SW 1271 (cell line): ENCODE data around the gene GTF2A1.
"Not testable (repeated sequence)": the region's sequence is repeated elsewhere in the genome, so short reads cannot be mapped to it uniquely, and the experiment has no call there.

ENCODE experiments used
- DNase-seq, 2 experiments: peaks; one replicate each; lab custom pipeline; 2025; lab: John Stamatoyannopoulos, UW

Gene GTF2A1

DNA sequence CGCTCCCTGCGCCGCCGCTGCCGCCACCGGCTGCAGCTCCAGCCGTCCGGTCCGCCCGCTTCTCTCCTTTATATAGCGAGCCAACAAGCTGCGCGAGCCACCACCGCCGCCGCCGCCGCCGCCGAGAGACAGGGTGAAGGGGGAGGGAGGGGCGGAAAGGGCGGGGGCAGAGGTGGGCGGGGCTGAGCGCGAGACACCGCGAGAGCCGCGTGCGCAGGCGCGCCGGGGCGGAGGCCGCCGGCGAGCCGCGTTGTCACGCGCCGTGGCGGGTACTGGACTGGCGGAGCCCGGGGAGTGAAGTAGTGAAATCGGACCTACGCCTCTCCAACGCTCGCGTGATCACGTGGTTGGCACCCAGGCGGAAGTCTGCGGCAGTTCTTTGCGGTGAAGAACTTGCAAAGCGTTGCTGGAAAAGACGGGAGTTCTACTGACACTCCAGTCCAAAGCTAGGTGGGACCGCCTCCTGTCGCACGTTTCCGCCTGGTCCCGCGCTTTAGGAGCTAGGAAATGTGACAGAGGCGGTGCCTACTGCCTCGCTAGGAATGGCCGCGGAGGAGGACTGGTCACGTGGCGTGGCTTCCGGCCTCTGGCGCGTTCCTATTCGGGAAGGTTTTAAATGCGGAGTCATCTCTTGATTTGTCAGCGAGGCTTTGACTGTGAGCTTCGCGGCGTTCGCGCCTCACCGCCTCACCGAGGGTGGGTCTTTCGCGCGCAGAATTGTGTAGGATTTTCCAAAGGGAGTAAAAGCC lies at the start of gene GTF2A1:
GTF2A1 (minus strand) TSS at position 130 of the 749 bp plus-strand sequence. CDS start 441 bp downstream, outside the sequence.
- peak; percentile 95 to 98 for DNase-seq

DNA sequence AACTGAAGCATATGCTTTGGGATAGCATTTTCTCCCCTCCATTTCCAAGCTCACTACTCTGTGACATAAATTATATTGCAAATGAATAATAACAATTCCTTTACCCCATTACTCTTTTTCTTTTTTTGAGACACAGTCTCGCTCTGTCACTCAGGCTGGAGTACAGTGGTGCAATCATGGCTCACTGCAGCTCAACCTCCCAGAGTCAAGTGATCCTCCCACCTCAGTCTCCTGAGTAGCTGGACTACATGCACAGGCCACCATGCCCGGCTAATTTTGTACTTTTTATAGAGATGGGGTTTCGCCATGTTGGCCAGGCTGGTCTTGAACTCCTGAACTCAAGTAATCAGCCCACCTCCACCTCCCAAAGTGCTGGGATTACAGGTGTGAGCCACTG lies 49.2 kb upstream of the GTF2A1 start:
- DNase-seq, result no peak

DNA sequence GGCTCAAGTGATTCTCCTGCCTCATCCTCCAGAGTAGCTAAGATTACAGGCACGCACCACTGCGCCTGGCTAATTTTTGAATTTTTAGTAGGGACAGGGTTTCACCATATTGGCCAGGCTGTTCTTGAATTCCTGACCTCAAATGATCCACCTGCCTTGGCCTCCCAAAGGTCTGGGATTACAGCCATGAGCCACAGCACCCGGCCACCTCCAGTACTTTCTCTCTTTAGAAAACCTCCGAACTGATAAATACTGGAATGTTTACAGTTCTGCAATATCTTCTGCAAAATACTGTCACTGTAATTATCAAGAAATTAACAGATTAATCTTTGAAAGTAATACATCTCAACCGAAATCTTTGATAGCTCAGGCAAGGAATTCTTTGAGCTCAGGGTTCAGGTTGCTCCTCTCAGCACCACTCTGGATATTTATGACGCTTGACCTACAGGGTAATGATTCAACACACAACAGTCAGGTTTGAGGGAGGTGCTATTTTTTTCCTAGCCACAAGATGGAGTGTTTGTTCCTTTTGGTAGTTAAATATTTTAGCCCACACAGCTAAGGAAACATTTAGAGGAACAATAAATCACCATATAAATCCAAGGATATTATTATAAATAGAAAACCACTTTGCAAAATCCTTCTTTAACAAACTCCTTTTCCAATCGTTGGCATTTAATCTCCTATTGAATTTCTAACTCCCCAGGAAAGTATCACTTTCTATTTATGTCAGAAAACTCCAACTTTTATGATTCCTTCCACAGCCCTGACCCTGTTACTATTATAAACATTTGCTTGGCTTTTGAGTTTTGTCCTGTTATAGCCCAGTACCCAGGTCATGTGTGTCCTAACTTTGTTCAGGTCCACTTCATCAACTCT lies 48.6 kb upstream of the GTF2A1 start:
- peak in 1 of 2 experiments; percentile 63 for DNase-seq

DNA sequence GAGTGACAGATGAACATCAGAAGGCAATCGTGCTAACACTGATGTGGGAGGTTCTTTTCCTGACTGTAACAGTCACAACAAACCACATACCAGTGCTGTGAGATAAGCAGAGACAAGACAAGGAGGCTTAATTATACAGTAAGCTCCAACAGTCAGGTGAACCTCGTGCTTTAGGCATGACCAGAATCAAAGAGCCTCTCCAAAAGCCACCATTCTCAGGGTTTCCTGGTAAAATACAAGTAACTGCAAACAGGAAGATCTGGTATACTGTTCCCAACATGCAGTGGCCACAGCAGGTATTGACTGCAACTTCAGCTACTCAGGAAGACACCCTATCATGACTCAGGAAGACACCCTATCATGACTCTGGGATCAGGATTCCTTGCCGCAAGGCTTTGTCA lies 47.3 kb upstream of the GTF2A1 start:
- DNase-seq, result no peak

DNA sequence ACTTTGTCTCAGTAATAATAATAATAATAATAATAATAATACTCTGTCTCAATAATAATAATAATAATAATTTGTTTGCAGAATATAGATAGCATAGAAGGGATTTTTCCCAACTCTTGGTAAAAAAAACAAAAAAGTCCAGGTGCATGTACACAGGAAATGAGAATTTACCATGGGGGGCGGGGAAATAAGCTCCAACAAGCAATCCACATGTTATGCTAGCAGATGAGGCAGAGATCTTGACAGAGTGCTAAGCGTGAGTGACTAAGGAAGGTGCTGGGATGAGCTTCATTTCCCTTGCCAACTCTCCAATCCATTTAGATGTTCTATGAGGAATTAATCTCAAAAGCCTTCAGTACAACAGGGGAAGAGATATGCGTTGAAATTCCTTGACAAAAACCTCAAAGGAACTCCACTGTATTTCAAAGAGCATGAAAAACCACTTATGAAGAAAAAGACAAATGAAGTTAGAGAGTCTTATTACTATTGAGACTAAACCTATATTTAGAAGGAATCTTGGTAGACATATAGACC lies 44.9 kb upstream of the GTF2A1 start:
- no peak for DNase-seq

DNA sequence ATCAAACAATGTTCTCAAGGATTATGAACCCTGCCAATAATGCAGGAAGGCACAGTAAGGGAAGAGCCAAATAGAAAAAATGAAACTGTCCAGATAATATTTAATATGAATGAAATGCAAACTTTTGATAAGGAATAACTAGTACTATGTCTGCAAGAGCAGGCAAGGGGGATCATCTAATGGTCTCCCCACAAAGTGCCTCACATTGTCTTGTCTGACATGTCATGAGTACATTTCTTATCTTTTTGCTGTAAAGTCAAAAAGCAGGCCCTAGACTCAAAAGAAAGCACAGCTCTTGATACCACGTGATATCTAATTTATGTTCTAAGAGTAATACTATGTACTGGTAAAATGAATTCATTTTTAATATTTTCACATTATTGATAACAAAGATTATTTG lies 43.9 kb upstream of the GTF2A1 start:
- no peak for DNase-seq

DNA sequence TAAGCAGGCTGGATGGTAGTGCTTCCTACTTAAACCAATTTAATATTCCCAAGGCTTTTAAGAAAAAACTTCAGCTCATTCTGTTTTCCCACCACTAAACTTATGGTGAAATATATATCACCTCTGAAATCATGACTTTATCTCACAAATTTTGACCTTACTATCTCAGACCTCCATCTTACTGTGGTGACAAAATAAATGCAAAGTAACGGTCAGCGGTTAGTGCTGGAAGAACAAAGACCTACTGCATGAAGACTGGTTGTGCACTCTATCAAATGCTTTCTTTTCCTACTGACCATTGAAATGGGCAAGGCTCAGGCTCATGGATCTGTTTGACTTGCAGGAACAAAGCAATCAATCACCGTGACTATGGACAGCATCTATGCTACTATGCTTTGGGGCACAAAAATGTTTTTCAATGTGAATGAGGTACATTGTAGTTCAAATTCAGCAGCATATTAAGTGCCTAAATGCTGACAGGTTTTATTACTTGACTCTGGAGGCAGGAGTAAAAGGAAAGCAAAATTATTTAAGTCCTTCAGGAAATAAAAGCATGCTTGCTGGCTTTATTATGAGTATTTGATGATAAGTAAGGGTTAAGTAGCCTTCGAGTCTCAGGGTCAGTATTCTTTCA lies 43.1 kb upstream of the GTF2A1 start:
- DNase-seq, result no peak

DNA sequence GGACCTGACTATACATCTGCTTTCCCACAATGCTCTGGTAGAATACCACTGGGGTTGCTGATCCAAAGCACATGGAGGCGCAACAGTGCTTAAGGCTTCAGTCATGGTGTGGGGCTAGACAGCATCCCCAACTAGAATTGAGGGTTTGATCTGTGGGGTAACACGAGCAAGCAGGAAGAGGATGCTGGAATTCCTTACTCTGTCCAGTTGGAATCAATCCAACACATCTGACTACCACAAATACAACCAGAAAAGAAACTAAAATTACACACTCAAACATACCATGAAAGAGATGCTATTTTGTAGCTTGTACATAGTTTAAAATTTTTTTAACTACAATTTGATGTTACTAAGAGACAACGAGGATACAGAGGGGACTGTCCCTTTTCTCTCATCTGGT lies 40.4 kb upstream of the GTF2A1 start:
- DNase-seq, result no peak

DNA sequence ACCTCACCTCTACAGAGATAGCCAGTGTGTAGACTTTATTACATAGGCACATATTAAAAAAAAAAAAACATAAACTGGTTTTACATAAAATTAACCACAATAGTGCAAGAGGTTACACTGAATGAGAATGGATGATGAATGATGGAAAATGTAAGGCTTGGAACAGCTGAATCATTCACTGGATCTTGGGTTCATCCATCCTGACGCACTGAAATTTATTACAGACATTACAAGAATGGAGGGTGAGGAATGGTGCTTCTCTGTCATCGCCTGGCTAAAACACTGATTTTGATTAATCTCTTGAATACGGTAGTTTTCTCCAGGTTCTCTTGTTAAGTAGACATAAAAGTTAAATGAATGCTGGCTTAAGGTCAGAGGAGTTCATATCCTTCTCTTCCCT lies 40.0 kb upstream of the GTF2A1 start:
- no peak for DNase-seq

DNA sequence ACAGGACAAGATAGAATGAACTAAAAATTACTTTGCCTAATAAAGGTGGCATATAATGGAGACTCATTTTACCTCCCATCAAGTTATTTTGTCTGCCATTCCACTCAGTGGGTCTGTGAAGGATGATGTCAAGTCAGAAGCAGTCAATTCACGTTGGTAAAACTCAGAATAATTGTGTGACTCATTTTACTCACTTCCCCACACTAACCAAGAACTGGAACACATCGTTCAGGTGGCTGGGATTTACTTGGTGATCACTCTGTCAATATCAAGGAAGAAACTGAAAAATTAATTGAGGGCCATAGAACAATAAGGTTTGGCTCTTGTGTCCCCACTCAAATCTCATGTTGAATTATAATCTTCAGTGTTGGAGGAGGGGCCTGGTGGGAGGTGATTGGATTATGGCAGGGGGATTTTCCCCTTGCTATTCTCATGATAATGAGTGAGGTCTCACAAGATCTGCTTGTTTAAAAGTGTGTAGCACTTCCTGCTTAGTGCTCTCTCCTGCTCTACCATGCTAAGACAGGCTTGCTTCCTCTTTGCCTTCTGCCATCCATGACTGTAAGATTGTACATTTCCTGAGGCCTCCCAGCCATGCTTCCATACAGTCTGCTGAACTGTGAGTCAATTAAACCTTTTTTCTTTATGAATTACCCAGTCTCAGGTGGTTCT lies 35.7 kb upstream of the GTF2A1 start:
- DNase-seq, result no peak

DNA sequence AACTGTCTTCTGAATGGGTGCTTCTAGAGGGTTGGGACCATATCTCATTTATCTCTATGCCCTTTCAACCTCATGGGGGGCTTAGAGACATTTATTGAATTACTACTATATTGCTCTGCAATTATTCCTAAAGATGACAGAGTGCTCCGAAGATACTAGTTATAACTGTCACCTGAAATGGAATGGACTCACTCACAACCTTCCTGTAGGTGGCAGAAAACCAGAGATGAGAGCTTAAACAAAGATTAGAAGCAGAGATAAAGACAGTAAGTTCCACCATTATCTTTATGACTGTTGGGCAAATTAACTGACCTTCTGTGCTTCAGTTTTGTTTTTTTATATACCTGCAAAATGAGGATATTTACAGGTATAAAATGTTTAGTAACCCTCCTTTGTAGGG lies 31.5 kb upstream of the GTF2A1 start:
- DNase-seq, result no peak

DNA sequence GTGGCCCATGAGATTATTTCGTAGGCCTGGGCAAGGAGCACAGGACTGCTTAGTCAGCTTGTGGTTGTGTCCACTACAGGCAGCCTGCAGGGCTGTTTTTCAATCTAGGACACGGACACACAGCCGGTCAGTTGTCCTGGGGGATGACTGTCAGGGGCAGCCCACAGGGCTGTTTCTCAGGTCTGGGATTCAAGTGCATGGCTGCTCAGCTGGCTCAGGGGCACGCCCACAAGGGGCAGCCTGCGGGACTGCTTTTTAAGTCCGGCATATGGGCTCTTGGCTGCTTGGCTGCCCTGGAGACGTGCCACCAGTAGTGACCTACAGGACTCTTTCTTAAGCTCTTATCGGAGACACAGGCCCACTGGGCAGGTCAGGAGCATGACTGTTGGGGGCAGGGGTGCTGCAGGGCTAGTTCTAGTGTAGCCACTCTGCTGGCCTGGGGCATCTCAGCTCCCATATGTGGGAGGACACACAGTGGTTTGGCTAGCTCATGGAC lies 26.6 kb upstream of the GTF2A1 start:
- DNase-seq, result no peak

DNA sequence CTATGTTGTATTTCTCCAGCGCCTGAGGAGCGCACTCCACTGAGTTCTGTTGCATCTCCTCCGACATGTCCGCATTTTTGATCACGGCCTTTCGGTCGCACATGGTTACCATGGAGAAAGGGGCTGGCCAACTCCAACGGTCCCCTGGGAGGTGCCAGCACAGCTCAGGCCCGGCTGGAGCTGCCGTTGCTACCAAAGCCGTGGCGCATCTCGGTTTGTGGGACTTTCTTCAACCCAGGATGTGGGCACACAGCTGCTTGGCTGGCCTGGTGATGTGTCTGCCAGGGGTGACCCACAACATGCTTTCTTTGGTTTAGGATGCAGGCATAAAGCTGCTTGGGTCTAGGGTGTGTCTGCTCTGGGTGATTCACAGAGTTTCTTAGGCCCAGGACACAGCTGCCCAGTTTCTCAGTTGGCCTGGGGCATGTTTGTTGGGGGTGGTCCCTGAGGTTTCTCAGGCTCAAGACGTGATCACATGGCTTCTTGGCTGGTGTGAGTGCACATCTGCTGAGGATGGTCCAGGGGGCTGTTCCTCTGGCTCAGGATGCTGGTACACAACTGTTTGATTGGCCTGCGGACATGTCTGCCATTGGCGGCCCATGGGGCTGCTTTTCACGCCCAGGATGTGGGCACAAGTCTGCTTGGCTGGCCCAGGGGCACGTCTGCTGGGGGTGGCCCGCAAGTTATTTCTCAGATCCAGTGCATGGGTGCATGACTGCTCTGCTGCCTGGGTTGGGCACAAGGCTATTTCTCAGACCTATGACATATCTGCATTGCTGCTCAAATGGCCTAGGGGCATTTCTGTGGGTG lies 25.9 kb upstream of the GTF2A1 start:
- DNase-seq, result no peak

DNA sequence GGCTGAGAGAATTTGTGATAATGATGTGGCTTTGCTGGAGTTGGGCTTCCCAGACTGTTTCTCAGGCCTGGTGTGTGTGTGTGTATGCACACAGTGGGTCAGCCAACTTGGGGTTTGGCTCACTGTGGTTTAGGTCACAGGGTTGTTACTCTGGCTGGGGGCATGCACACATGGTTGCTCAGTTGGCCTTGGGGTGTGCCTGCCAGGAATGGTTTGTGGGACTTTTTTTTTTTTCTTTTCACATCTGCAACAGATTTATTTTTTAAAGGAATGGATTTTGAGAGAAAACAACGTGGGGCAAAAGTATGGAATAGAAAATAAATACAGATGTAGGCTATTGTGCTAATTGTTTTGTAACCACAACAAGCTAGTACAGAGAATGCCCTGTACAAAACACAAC lies 25.0 kb upstream of the GTF2A1 start:
- no peak for DNase-seq

DNA sequence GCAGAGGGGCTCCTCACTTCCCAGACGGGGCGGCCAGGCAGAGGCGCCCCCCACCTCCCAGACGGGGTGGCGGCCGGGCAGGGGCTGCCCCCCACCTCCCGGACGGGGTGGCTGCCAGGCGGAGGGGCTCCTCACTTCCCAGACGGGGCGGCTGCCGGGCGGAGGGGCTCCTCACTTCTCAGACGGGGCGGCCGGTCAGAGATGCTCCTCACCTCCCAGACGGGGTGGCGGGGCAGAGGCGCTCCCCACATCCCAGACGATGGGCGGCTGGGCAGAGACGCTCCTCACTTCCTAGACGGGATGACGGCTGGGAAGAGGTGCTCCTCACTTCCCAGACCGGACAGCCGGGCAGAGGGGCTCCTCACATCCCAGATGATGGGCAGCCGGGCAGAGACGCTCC lies 23.7 kb upstream of the GTF2A1 start:
- DNase-seq, result not testable (repeated sequence)

DNA sequence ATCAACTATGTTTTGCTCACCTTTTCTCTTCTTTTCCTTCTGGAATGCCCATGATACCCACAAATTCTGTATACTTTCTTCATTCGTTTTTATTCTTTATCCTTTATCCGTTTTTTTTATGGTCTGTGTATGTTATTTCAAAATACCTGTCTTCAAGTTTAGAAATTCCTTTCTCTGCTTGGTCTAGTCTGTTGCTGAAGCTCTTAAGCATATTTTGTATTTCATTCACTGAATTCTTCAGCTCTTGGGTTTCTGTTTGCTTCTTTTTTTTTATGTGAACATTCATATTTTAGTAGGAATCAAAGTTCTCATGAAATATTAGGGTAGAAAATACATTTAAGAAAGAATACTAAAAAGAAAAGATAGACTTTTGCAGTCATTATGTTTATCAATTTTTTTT lies 22.7 kb upstream of the GTF2A1 start:
- no peak for DNase-seq

DNA sequence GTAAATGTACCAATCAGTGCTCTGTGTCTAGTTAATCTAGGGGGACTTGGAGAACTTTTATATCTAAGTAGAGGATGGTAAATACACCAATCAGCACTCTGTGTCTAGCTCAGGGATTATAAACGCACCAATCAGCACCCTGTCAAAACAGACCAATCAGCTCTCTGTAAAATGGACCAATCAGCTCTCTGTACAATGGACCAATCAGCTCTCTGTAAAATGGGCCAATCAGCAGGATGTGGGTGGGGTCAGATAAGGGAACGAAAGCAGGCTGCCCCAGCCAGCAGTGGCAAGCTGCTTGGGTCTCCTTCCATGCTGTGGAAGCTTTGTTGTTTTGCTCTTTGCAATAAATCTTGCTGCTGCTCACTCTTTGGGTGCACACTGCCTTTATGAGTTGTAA lies 16.1 kb upstream of the GTF2A1 start:
- not testable (repeated sequence) for DNase-seq

DNA sequence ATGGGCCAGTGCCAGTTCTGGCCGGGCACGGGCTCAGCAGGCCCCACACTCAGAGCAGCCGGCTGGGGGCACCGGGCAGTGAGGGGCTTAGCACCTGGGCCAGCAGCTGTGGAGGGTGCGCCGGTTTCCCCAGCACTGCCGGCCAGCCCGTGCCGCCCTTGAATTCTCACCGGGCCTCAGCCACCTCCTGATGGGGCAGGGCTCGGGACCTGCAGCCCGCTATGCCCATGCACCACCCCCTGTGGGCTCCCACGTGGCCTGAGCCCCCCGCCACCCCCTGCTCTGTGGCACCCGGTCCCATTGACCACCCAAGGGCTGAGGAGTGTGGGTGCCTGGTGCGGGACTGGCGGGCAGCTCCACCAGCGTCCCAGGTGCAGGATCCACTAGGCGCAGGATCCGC lies 15.4 kb upstream of the GTF2A1 start:
- DNase-seq, result no peak

DNA sequence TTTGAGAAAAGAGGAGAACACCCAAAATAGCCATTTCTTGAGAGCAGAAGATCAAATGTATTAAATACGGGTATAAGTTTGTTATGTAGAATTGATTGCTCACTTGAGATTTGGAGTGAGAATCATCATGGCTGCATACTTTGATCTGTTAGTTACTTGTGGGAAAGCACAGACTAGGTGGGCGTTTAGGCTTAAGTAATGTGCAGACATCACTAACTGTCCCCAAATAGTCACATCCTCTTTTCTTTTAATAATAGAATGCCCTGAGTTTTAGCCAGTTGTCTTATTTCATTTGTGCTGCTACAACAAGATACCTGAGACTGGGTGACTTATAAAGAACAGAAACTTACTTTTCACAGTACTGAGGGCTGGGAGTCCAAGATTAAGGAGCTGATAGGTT lies 14.3 kb upstream of the GTF2A1 start:
- DNase-seq, result no peak

DNA sequence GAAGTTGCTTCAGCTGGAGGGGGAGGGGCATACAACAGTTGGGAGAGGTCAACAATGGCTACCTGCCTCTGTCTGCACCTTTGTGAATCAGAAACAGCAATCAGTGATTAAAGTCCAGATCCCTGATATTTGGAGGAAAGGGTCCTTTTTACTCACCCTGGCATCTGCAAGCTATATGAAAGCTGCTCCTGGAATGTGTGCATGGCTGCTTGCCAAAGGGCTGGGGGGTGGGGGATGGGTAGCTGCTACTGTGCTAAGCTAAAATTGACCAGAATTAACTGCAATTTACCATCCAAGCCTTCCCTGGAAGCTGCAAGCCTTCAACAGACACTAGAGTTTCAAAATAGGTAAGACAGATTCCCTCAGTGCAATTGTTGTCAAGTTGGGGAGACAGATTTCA lies 13.5 kb upstream of the GTF2A1 start:
- DNase-seq, result no peak

DNA sequence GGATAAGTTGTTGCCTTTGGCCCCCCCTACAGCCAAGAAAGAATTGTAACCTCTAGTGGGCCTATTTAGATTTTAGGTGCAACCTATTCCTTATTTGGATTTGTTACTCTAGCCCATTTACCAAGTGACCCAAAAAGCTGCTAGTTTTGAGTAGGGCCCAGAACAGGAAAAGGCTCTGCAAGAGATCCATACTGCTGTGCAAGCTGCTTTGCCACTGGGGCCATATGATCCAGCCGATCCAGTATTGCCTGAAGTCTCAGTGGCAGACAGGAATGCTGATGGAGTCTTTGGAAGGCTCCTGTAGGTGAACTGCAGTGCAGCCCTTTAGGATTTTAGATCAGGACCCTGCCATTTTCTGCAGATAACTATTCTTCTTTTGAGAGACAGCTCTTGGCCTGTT lies 12.9 kb upstream of the GTF2A1 start:
- no peak for DNase-seq
